ENCODE data around the gene RRBP1. TPM values are rescaled to one million over a fixed set of nuclear protein-coding genes. Genes with fewer than 3 reads are reported as not detected.

Gene RRBP1
- total RNA-seq, 4 donors from 2014 or later = 33.7 to 57.7 (median 43.2) TPM

DNA sequence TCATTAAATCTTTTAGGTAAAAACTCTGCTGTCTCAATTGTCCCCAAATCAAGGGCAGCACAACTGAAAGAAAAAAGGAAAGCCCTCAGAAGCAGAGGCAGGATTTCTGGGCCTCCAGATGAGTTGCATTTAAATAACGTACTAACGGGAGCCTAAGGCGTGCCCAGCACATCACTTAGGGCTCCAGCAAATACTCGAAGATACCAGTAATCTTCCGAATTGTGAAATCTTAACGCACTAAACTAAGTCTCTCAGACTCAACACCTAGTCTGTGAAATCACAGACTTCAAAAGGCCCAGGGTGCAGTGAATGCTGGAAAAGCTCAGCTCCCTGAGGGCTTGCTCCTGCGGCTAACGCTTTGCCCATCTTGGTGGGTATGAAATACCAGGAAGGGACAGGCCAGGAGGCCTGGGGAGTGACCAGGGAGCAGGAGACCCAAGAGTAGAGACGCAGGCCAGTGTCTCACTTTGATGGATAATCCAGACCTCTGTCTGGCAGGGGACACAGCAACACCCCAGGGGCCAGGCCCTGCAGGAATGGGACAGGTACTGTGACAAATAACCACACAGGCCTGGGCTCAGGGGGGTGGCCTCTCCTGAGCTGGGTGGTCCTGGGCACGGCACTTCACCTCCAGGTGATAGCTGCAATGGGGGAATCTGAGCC lies 36.4 kb downstream of the RRBP1 start:
- intact Hi-C loops (cut with DNase I; ENCODE audit: low total_unique reads) = no loop called here
- no peak for DNase-seq (ENCODE audit: low spot score in 2 of 2)
- TF ChIP-seq POLR2A (IDR thresholded peaks at IDR 0.05) = no peak
- TF ChIP-seq, protein P1, sequence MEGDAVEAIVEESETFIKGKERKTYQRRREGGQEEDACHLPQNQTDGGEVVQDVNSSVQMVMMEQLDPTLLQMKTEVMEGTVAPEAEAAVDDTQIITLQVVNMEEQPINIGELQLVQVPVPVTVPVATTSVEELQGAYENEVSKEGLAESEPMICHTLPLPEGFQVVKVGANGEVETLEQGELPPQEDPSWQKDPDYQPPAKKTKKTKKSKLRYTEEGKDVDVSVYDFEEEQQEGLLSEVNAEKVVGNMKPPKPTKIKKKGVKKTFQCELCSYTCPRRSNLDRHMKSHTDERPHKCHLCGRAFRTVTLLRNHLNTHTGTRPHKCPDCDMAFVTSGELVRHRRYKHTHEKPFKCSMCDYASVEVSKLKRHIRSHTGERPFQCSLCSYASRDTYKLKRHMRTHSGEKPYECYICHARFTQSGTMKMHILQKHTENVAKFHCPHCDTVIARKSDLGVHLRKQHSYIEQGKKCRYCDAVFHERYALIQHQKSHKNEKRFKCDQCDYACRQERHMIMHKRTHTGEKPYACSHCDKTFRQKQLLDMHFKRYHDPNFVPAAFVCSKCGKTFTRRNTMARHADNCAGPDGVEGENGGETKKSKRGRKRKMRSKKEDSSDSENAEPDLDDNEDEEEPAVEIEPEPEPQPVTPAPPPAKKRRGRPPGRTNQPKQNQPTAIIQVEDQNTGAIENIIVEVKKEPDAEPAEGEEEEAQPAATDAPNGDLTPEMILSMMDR (IDR thresholded peaks at IDR 0.05) = no peak
- WGBS, 2 donors = 75 to 82% methylated on average over 10 of the region's 10 CpGs
- H3K4me3 ChIP-seq (ENCODE audit: low read depth, poor library complexity, severe bottlenecking) = no peak overlapping the region

DNA sequence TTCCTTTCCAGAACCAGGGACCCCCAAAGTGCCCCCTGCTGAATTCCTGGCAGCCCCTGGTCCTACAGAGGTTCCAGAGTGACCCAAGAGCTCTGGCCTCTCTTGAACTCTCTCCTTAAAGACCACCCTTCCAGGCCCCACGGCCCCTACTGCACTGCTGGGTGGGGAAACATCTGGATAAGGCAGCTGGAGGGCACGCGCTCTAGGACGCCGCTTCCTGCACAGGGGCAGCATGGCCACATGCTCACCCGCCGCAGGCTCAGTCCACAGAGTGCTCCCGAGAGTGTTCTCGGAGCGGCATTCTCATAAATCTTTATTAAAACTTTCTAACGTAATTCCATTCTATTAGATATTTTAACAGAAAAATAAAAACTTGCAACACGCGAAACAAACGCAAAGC lies 37.0 kb downstream of the RRBP1 start:
- intact Hi-C loops (cut with DNase I; ENCODE audit: low total_unique reads) = no loop called here
- TF ChIP-seq, protein P1 (IDR thresholded peaks at IDR 0.05) = no peak
- TF ChIP-seq POLR2A (IDR thresholded peaks at IDR 0.05) = no peak
- no peak for DNase-seq (ENCODE audit: low spot score in 2 of 2)
- 92 to 93% methylated on average over 14 of the region's 14 CpGs for WGBS, 2 donors
- H3K4me3 ChIP-seq (ENCODE audit: low read depth, poor library complexity, severe bottlenecking) = no peak overlapping the region

DNA sequence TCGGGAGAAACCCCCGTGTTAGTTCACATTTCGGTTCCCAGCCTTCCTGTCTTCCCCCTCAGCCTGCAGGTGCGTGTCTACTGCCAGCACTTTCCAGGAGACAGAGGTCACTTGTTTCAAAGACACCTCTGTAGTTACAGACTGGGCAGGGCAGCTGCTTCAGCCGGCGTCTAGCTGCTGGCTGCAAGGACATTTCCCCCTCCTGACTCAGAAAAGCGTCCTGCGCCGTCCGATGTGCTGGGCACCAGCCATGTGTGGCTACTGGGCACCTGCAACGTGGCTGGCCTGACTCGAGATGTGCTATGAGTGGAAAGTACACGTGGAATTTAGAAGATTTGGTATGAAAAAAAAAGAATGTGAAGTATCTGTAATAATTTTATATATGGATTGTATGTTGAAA lies 37.6 kb downstream of the RRBP1 start:
- TF ChIP-seq POLR2A (IDR thresholded peaks at IDR 0.05) = no peak
- TF ChIP-seq, protein P1 (IDR thresholded peaks at IDR 0.05) = no peak
- intact Hi-C loops (cut with DNase I; ENCODE audit: low total_unique reads) = no loop called here
- WGBS, 2 donors = 71 to 80% methylated on average over 13 of the region's 13 CpGs
- DNase-seq (ENCODE audit: low spot score in 2 of 2) = no peak
- no peak overlapping the region for H3K4me3 ChIP-seq (ENCODE audit: low read depth, poor library complexity, severe bottlenecking)

DNA sequence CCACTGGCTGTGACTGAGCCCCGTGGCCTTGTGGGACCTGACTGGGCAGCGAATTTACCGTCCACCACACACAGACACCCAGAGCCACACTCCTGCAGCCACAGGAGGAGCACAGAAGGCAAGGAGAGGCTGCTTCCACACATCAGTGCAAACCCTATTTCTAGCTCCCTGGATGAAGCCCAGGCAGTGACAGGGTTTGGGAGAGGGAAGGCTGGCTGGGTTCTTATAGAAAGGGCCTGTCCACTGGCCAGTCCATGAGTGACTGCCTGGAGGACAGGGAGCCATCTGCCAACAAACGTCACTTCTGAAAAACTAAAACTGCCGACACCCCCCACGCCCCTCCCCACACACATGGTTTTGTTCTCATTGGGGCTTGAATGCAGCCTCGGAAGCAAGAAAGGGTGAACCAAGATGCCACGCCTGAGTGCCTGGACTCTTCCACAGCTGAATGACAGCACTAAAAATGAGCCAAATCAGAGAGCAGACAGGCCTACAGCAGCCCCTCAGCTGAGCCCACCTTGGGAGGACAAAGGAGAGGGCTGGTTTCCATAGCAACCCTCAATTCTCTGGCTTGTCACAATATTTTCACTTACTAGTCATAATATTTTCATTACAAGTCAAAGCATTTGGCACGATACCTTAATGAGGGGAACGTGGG lies 38.4 kb downstream of the RRBP1 start:
- TF ChIP-seq, protein P1 (IDR thresholded peaks at IDR 0.05) = no peak
- no peak for TF ChIP-seq POLR2A (IDR thresholded peaks at IDR 0.05)
- 56 to 66% methylated on average over 10 of the region's 10 CpGs for WGBS, 2 donors
- no peak for DNase-seq (ENCODE audit: low spot score in 2 of 2)
- intact Hi-C loops (cut with DNase I; ENCODE audit: low total_unique reads) = no loop called here
- H3K4me3 ChIP-seq (ENCODE audit: low read depth, poor library complexity, severe bottlenecking) = no peak overlapping the region

DNA sequence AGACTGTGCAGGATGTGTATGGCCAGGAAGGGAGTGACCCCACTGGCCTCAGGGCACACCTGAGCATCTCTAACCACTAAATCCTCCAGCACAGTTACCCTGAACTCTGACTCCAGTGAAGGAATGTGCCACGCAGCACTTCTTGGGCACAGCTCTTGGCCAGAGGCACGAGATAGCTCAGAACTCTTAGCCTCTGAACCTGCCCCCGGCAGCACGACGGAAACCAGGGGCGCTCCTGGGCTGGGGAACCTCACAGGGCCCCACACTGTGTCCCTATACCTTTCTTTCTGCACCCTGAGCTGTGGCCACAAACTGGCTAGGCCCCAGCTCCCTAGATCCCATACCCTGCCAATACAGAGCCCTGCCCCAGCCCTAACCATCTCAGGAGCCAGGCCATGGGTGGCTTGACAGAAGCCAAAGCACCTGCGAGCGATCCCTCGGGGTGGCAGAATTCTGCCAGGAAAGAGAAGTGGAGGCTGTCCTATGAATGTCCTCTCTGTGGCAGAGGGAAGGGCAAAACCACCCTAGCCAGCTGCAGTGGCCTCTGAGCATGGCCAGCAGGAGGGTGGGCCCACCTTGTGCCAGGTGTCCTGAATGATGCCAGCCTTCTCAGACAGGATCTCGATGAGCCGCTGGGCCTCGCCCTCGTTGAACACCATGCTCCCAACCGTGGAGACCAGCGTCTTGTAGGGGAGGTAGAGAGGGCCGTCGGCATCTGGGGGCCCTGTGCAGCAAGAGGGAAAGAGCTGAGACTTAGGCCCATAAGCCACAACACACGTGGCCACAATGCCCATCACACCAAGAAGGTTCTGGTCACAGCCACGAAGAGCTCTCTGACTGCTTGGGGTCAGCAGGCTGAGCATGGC lies 39.4 kb downstream of the RRBP1 start:
- intact Hi-C loops (cut with DNase I; ENCODE audit: low total_unique reads) = no loop called here
- no peak overlapping the region for H3K4me3 ChIP-seq (ENCODE audit: low read depth, poor library complexity, severe bottlenecking)
- WGBS, 2 donors = 80 to 82% methylated on average over 19 of the region's 19 CpGs
- DNase-seq (ENCODE audit: low spot score in 2 of 2) = no peak
- no peak for TF ChIP-seq POLR2A (IDR thresholded peaks at IDR 0.05)
- TF ChIP-seq, protein P1 (IDR thresholded peaks at IDR 0.05) = no peak

Measured in lower leg skin (tissue), 4 donors.